ENCODE measurements around the gene ROBO1.
A peak's percentile ranks its signal among the peaks of the same experiment; 100 is the strongest.
"Not testable (repeated sequence)": the region's sequence is repeated elsewhere in the genome, so short reads cannot be mapped to it uniquely, and the experiment has no call there.

ROBO1 gene

DNA sequence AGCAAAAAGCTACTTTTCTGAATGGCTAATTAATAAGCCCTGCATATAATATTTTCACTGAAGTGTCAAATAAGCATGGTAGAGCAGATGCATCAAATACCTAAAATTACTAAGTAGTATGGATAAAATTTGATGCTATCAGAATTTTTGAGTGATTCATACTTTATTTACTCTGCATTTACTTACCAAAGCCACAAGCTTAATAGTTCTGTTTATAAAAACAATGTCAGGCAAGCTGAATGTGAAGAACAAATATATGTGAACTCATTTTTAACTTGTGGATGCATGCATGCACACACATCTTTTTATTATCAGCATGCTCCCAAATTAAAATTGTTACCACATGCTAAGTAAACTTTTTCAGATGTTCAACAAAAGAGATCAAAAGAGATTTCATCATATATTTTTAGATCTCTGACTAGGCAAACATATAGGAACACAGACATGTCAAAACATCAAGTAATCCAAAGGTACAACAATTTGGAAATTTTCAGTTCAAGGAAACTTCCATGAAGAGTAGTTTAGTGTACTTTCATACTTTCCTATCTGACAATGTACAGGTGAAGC, 969.4 kb downstream of the ROBO1 start:
- DNase-seq: no peak
- no peak for ATAC-seq

DNA sequence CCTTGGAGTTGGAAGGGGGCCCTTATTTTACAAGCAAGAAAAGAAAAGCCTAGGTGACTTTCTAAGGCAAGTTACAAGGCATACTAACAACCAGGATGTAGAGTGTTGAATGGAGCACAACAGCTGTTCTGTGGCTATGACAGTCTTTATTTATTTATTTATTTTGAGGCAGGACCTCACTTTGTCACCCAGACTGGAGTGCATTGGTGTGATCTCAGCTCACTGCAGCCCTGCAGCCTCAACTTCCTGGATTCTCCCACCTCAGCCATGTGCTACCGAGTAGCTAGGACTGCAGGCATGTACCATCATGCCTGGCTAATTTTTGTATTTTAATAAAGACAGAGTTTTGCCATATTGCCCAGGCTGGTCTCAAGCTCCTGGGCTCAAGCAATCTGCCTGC, 973.4 kb downstream of the ROBO1 start:
- ATAC-seq: no peak
- no peak for DNase-seq

DNA sequence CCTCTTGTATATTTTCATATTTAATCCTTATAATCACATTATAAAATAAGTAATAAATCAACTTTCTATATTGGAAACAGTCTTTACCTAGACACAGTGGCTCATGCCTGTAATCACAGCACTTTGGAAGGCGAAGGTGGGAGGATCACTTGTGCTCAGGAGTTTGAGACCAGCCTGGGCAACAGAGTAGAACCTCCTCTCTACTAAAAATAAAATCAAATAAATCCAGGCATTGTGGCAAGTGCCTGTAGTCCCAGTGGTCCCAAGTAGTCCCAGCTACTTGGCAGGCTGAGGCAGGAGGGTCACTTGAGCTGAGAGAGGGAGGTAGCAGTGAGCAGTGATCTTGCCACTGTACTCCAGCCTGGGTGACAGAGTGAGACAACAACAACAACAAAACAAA, 975.1 kb downstream of the ROBO1 start:
- DNase-seq (no peak), ATAC-seq (no peak)

DNA sequence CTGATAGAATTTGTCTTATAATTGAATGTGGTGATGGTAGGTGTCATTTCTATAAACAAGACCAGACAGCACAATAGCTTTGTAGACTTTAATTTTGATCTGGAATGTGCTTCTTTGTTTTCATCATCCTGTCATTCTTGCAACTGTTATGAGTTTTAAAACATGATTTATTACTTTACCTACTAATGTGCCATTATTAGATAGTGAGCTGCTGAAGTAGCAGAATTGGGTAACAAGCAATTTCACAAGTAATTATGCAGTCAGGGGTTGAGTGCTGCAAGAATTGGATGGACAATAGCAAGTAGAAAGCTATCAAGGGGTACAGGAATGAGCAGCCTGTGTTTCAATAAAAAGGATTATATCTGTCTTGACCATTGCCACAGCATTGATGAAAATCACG, 975.6 kb downstream of the ROBO1 start:
- ATAC-seq: no peak

DNA sequence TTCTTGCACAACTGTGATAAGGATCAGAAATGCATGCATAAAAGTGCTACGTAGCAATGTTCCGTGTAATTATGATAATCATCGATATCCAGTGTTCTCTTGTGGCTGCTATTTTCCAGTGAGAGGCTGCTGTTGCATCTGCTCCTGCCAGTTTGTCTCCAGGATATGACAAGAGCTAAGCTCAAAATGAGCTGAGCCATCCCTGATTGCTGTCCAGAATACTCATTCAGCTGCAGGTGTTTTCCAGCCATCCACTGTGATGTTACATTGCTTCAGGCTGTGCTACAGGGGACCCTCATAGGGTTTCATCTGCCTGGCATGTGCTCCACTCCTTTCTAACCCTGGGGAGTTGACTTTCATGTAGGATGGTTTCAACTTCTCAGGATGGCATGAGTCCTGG, 976.0 kb downstream of the ROBO1 start:
- DNase-seq (no peak), ATAC-seq (no peak)

More for the DNA sequence above, 975.6 kb downstream of the ROBO1 start:
- no peak for DNase-seq

DNA sequence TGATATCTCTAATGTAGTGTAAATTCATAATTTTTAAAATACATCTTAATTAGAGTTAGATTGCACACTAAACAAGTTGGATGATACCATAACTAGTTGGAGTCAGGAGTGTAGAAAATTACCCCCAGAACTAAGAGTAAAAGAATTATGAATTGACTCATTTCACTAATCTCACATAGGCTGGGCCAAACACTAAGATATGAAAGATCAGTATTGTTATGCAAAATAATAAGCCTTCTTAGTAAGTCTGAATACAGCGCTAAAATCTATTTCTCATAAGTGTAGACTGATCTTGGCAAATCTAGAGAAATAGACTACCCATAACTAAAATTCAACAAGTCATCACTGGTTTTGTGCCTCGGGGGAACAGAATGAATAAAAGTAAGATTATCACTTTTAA, 979.0 kb downstream of the ROBO1 start:
- ATAC-seq (no peak), DNase-seq (no peak)

DNA sequence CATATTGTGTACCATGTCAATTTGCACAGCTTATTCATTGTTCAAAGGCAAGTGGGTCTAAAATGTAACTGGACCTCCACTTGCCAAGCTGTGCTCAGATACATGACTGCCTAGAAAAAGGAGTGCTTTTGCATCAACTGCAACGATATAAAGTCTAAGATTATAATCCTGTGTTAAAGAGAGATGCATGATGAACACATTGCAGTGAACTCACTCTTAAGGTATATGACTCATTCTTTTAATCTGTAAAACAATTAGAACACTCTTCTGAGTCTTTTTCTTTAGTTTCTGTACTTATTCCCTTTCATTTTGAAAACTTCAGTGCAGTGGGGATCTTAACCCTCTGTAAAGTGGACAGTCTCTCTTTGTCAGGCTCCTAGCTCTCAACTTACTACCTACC, 982.8 kb downstream of the ROBO1 start:
- ATAC-seq: no peak
- DNase-seq: no peak

DNA sequence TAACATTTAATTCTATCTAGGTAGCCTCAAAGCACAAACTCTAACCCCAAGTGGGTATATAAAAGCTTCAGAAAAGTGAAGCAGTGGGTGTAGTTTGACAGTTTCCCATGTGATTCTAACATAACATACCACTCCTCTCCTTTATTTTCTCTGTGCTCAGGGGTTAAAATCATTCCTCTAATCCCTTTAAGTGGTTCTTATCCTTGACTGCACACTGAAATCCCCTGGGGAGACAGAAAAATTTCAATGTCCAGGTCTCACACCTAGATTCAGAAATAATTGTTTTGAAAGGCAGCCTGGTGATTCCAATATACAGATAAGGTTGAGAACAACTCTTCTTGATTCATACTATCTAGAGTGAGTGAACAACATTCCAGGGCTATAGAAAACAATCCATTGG, 986.4 kb downstream of the ROBO1 start:
- ATAC-seq (no peak), DNase-seq (no peak)

DNA sequence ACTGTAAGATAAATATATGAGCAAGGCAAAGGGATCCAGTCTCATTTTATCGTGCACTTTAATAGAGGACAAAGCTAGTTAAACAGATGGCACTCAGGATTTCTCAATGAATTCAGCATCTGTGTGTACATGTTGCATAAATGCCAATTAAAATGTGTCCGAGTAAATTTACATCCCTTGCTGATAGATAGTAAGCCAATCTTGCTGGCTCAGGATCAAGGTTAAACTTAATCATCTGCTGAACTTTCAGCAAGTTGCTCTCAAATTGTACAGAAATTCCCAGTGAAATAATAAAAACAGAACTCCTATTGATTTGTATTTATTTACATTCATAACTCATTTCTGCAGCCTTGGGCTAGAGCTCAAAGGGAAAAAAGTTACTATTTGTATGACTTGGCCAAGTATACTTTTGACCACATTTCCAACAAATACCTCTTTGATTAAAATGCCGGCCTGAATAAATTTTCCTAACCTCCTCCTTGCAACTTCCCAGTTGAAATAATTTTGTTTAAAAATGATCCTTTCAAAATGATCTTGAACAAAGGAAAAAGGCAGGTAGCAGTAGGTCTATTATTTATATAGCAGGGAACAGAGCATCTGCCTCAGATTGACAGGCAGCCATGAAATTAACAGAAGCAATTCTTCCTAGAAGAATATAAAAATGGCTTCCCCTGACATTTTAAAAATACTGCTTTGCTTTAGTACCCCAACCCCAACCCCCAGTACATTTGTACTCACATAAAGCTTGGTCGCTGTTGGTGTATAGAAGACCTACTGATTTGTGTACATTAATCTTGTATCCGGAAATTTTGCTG, 1001.9 kb downstream of the ROBO1 start:
- DNase-seq (no peak), ATAC-seq (no peak)

DNA sequence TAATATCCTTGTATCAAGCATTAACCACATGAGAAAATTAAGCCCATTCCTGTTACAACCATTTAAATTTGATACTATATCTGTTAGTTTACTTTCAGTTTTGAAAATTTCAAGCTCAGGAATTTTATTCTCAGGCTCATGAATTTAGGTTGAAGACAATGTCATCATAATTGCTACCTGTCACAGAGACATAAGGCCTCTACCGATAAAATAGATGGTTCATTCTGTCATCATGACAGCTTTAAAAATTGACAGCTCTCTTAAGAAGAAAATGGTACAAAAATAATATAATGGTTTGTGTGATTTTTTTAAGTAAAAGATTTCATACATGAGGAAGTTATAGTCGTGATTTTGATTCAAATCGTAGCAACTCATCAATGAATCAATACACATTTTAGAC, 1003.2 kb downstream of the ROBO1 start:
- no peak for ATAC-seq

DNA sequence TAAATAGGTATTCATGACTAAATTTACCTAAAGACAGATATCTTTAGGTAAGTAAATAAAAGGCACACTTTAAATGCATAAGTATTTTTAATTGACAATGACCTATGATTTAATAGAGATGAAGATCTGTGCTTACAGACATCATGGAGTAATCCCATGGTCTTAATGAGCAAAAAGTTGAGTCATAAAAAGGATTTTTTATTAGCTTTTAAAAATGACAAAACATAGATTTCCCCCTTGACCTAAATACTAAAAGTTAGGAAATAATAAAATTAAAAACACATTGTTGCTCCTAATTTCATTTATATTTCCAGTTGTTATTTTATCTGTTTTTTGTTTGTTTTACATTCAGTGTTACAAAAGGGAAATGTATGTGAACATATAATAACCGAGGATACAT, 1005.7 kb downstream of the ROBO1 start:
- ATAC-seq (no peak), DNase-seq (no peak)

More for the DNA sequence above, 1003.2 kb downstream of the ROBO1 start:
- DNase-seq: no peak

DNA sequence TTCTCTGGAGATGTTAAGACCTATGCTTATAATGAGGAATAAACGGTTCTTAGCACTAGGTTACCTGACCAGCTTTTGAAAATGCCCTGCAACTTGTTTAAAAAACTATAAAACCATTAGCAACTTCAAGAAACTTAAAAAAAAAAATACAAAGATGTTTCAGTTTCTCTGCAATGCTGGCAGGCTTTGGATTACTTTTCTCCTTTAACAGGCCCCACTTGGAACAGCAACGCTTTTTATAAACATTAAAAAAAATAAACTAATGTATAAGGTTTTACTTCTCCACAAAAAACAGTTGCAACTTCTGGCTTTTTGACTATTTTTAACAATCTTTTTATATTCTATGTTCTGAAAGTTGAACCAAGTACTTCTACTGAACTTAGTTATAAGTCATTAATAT, 1006.7 kb downstream of the ROBO1 start:
- ATAC-seq: no peak
- no peak for DNase-seq

DNA sequence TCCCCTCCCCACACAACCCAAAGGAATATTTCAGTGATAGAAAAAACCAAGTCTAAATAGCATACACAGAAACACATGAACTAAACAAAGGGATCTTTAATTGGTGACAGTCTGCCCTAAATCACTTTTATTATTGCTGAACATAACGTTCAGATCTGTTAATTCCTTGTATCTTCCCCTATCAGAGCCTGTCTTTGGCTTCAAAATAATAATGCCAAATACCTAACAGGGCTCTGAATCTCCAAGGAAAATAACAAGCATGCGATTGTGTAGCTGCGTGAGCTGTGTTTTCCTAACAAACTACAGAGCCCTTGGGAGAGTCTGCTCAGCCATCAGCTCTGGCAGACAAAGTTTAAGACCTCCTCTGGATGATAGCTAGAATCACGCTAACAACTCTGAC, 1010.1 kb downstream of the ROBO1 start:
- no peak for ATAC-seq
- DNase-seq: no peak

DNA sequence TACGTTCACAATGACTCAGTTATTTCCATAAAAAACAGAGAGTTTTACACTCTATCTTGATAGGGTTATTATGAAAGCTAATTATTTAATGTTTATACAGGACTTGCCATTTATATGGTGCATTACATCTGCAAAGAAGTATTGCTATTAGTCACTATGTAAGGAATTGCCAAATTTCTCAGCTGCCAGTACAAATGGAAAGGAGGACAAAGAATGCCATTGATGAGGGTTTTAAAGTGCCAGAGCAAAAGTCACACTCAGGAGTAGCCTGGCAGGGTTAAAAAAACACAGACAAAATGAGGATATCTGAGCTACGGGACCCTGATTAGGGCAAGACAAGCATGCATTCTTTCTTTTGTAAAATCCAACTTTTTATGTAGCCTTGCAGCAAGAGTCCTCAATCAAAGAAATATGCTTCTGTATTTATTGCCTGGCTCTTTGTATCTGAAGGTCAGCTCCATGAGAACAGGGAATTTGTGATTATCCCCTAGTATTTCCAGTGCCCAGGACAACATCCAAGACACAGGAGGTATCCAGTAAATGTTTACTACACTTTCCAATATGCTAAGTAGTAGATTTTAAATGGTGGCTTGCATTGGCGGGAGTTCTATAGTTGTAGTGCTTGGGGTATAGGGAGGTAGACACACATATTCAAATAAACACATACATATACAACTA, 1013.6 kb downstream of the ROBO1 start:
- DNase-seq: no peak

DNA sequence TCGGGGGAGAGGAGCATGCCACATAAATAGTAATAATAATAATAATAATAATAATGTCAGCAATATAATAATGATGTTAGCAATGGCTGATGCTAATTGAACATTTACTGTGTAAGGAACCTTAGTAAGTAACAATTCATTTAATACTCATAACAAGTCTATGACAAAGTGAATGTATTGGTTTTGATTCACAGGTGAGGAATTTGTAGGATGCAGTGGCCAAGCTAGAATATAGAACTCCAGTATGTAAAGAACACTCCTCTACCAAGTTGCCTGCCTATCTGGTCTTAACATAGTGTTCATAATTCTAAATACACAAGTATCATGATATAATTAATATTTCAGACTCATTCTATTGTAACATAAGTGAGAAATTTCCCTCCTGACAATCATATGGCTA, 1016.5 kb downstream of the ROBO1 start:
- ATAC-seq: no peak

More for the DNA sequence above, 1013.6 kb downstream of the ROBO1 start:
- no peak for ATAC-seq

DNA sequence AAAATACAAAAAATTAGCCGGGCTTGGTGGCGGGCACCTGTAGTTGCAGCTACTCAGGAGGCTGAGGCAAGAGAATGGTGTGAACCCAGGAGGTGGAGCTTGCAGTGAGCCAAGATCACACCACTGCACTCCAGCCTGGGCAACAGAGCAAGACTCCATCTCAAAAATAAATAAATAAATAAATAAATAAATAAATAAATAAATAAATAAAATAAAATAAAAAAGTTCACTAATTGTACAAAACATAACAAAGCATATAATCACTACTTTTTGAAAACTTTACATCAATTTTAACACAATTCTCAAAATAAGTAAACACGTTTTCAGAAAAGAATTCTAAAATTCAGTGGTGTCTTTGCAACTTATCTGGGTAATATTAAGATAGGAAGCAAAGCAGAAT, 1017.5 kb downstream of the ROBO1 start:
- ATAC-seq, DNase-seq: not testable (repeated sequence)

More for the DNA sequence above, 1016.5 kb downstream of the ROBO1 start:
- DNase-seq: no peak

DNA sequence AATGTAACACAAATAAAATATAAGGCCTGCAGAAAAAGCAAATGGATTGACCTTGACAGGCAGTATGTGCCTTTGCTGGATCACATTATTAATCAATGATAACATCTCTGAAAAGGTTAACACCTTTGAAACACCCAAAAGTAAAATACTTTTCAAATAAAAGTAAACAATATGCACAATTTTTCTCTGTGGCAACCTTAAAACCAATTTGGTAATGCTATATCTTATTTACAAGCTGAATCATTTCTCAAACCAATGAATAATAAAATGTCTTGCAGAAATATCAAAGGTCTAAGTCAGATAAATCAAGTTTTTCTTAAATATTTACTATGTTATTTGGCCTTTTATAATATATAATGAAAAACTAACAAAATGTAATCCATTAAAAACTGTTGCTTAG, 1018.7 kb downstream of the ROBO1 start:
- ATAC-seq (no peak), DNase-seq (no peak)

DNA sequence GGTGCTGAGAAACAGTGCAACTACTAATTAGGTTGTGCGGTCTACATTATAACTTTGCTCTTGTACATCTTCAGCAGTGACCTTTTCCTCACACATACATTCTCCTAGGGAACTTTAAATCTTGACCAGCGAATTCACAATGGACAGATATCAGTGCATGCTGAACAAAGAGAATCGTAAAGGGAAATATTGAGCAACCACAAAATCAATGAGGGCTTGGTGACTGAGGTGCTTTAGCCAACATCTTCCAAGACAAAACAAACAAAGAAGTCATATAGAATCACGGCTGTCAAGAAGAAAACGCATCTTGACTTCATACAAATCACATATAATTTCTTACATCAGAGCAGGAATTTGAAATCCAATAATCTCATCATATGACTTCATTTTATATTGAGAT, 1022.0 kb downstream of the ROBO1 start:
- no peak for DNase-seq
- no peak for ATAC-seq

DNA sequence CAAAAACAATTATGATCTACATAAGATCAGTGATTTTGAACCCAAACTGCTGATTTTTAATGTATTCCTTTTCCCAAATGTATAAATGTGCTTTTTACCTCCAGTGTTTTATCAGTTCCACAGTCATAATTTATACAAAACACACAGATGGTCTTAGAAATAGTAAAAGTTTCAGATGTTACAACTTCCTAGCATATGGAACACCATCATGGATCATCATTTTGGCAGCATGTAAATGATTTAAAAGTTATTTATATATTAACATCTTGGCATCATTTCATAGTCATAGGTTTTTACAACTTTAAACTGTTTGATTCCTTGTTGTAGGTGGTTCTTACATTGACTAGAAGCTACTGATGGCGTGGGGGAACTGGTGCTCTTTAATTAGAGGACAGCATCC, 1025.3 kb downstream of the ROBO1 start:
- DNase-seq (no peak), ATAC-seq (no peak)

DNA sequence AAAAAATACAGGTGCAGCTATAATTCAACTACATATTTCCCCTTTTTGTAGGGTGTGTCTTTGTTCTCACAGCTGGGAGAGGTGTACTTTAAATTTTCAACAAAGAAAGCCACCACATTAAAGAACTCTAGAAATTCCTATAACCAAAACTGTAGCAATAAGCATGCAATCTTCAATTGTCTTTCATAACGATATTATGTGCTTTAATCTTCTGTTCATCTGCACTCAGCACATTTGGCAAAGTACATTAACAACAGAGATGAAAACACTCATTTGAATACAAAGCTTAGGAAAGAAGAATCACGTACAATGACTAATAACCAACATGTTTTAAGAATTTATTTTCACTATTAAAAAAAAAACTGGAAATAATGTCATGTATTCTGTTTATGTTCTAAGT, 1025.8 kb downstream of the ROBO1 start:
- ATAC-seq (no peak), DNase-seq (no peak)

DNA sequence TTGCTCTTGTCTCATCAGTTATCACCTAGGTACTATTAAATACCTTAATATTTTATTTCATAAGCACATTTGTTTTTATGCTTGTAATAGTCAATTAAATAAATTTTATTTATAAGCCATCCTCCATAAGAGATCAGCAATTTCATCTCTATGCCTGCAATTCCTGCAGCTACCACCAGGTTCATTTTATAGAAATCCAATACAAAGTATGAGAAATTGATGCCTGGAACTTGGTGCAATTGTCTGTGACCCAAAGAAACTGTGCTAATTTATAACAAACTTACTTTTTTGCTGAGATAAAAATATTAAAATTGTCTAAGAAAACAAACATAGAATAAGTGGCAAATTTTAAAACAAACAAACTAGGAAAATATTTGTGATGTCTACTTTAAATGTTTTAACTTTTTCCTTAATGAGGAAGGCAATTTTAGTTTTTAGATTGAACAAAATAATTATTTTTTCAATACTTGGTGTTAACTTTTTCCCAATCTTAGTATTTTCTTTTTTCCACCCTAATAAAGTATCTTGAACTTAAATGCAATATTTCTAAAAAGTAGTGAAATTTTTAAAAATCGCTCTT, 1026.6 kb downstream of the ROBO1 start:
- ATAC-seq (no peak), DNase-seq (peak; percentile 4)

DNA sequence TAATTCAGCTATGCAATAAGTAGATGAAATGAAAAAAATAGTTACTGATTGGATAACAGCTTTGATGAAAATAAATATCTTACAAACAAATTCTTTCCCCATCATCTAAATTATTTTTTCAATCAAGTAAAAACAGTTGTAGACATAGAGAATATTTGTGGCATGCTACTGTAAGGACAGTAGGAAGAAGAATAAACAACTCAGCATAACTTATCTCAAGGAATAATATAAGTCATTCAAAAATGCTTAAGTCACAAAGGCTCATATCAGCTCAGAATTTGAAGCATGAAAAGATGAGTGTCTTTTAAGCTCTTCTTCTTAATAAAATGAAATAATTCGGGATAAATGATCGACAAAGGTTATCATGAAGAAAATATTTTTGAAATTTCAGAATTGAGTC, 1029.0 kb downstream of the ROBO1 start:
- DNase-seq: no peak
- no peak for ATAC-seq

DNA sequence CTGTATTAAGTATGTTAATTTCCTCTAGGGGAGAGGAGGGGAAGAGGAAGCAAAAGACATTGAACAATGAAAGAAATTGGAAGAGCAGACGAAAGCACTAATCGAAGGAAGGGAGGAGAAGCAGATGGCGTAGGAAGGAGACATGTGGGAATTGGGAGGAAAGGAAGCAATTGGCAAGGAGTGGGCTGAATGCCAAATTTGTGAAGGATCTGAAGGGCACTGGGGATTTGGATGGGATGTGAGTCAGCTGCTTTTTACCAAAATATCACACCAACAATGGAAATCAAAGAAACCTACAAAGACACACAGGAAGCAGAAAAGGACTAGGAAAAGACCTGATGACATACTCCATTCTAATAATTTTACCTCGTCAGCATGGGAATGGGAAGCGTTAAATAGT, 1029.8 kb downstream of the ROBO1 start:
- ATAC-seq (no peak), DNase-seq (no peak)

All from stimulated activated naive CD8-positive, alpha-beta T cell treated with anti-CD3 and anti-CD28 coated beads, Interleukin-15, Interleukin-2, amounts not matched to agents 100 U/mL and 50 U/mL, for 24 hours (primary cell).